ENCODE results near the gene IQSEC1. TPM values are rescaled to one million over a fixed set of nuclear protein-coding genes. Genes with fewer than 3 reads are reported as not detected.

The IQSEC1 gene
- total and polyA plus RNA-seq, 9 of the 15 experiments (the other 6 are each of a cell fraction or from before 2014, with no cell fraction given): 0.56 to 39.0 (median 6.8) TPM

GRCh38 chr3:12994607-12995388 lies 78.4 kb downstream of the IQSEC1 start (continued):
- TF ChIP-seq, protein P1, sequence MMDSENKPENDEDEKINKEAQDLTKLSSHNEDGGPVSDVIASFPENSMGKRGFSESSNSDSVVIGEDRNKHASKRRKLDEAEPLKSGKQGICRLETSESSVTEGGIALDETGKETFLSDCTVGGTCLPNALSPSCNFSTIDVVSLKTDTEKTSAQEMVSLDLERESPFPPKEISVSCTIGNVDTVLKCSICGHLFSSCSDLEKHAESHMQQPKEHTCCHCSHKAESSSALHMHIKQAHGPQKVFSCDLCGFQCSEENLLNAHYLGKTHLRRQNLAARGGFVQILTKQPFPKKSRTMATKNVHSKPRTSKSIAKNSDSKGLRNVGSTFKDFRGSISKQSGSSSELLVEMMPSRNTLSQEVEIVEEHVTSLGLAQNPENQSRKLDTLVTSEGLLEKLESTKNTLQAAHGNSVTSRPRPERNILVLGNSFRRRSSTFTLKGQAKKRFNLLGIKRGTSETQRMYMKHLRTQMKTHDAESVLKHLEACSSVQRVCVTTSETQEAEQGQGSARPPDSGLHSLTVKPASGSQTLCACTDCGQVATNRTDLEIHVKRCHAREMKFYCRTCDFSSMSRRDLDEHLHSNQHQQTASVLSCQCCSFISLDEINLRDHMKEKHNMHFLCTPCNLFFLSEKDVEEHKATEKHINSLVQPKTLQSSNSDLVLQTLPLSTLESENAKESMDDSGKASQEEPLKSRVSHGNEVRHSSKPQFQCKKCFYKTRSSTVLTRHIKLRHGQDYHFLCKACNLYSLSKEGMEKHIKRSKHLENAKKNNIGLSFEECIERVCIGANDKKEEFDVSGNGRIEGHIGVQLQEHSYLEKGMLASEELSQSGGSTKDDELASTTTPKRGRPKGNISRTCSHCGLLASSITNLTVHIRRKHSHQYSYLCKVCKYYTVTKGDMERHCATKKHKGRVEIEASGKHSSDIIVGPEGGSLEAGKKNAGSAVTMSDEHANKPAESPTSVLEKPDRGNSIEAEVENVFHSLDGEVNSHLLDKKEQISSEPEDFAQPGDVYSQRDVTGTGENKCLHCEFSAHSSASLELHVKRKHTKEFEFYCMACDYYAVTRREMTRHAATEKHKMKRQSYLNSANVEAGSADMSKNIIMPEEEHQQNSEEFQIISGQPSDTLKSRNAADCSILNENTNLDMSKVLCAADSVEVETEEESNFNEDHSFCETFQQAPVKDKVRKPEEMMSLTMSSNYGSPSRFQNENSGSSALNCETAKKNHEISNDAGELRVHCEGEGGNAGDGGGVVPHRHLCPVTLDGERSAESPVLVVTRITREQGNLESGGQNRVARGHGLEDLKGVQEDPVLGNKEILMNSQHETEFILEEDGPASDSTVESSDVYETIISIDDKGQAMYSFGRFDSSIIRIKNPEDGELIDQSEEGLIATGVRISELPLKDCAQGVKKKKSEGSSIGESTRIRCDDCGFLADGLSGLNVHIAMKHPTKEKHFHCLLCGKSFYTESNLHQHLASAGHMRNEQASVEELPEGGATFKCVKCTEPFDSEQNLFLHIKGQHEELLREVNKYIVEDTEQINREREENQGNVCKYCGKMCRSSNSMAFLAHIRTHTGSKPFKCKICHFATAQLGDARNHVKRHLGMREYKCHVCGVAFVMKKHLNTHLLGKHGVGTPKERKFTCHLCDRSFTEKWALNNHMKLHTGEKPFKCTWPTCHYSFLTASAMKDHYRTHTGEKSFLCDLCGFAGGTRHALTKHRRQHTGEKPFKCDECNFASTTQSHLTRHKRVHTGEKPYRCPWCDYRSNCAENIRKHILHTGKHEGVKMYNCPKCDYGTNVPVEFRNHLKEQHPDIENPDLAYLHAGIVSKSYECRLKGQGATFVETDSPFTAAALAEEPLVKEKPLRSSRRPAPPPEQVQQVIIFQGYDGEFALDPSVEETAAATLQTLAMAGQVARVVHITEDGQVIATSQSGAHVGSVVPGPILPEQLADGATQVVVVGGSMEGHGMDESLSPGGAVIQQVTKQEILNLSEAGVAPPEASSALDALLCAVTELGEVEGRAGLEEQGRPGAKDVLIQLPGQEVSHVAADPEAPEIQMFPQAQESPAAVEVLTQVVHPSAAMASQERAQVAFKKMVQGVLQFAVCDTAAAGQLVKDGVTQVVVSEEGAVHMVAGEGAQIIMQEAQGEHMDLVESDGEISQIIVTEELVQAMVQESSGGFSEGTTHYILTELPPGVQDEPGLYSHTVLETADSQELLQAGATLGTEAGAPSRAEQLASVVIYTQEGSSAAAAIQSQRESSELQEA (IDR thresholded peaks at IDR 0.05; ENCODE audit: low read depth): no peak
- no peak for TF ChIP-seq PHF20 (IDR thresholded peaks at IDR 0.05; ENCODE audit: partially characterized antibody)
- TF ChIP-seq ARNT (IDR thresholded peaks at IDR 0.05): peak in 1 of 2 experiments; percentile 89; a peak in 2 of 4 replicates
- peak; percentile 72 for TF ChIP-seq POLR2B (IDR thresholded peaks at IDR 0.05; ENCODE audit: low read depth, partially characterized antibody)
- TF ChIP-seq ATF2 (CRISPR knock-in tag; IDR thresholded peaks at IDR 0.05): peak; percentile 76; the same call in 1 of the 2 replicates
- peak; percentile 88; the same call in 1 of the 2 replicates for TF ChIP-seq ARID4B (CRISPR knock-in tag; IDR thresholded peaks at IDR 0.05)
- peak; percentile 92 for TF ChIP-seq HMGN3 (IDR thresholded peaks at IDR 0.05; ENCODE audit: borderline replicate concordance, extremely low read depth, insufficient read length, low read depth, low read length)
- TF ChIP-seq LARP7 (IDR thresholded peaks at IDR 0.05): peak; percentile 72; the same call in 1 of the 2 replicates
- TF ChIP-seq ZNF133 (CRISPR knock-in tag; IDR thresholded peaks at IDR 0.05): no peak
- TF ChIP-seq, protein P2, sequence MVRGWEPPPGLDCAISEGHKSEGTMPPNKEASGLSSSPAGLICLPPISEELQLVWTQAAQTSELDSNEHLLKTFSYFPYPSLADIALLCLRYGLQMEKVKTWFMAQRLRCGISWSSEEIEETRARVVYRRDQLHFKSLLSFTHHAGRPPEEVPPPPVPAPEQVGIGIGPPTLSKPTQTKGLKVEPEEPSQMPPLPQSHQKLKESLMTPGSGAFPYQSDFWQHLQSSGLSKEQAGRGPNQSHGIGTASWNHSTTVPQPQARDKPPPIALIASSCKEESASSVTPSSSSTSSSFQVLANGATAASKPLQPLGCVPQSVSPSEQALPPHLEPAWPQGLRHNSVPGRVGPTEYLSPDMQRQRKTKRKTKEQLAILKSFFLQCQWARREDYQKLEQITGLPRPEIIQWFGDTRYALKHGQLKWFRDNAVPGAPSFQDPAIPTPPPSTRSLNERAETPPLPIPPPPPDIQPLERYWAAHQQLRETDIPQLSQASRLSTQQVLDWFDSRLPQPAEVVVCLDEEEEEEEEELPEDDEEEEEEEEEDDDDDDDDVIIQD (CRISPR knock-in tag; IDR thresholded peaks at IDR 0.05): no peak
- peak; percentile 57; the same call in 1 of the 2 replicates for TF ChIP-seq GATAD2B (IDR thresholded peaks at IDR 0.05; ENCODE audit: borderline replicate concordance)
